Superior temporal gyrus (tissue), 1 donor: ENCODE results near the gene DLG1.
"Not testable (repeated sequence)": the region's sequence is repeated elsewhere in the genome, so short reads cannot be mapped to it uniquely, and the experiment has no call there.

Source experiments
- DNase-seq: peaks from one replicate; pipeline ENCODE4 v3.0.0-alpha.2; 2016; ENCODE audit errors: extremely low spot score

The DLG1 gene

DNA sequence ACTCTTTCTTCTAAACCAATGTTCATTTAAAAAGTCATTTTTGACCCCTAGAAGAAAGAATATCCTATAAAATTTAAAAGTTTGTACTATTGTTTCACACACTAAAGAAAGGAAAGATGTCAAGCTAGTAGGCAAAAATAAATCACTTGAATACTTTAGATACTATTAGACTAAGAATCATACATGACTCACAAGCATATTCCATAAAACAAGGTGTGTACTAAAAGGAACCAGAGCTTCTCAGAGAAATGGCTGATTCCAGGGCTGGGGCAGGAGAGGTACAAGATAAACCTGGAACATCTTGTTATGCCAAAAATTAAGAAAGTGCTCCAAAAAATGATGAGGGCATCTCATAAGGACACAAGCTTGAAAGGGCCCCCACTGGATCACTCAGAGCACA lies 8.7 kb downstream of the DLG1 start:
- DNase-seq, result no peak

DNA sequence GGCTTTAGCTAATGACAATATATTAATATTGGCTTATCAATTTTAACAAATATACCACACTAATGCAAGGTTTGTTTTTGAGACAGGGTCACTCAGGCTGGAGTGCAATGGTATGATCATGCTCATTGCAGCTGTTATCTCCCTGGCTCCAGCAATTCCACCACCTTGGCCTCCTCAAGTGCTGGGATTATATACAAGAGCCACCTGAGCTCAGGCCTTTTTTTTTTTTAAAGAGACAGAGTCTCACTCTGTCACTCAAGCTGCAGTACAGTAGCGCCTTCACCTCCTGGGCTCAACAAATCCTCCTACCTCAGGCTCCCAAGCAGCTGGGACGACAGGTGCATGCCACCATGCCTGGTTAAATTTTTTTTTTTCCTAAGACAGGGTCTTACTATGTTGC lies 11.7 kb downstream of the DLG1 start:
- DNase-seq, result no peak

DNA sequence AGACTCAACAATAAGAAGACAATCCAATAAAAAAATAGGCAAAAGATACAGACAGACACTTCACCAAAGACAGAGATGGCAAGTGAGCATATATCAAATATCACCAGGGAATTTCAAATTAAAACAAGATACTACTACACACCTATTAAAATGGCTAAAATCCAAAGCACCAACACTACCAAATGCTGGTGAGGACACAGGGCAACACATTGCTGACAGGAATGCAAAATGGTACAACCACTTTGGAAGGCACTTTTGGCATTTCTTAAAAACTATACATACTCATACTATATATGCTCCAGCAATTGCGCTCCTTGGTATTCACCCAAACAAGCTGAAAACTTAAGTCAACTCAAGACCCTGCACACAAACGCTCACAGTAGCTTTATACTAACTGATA lies 12.9 kb downstream of the DLG1 start:
- DNase-seq, result no peak

- no peak for DNase-seq
These were observed 15.4 kb downstream of the DLG1 start for GRCh38 chr3:197283045-197283444.

DNA sequence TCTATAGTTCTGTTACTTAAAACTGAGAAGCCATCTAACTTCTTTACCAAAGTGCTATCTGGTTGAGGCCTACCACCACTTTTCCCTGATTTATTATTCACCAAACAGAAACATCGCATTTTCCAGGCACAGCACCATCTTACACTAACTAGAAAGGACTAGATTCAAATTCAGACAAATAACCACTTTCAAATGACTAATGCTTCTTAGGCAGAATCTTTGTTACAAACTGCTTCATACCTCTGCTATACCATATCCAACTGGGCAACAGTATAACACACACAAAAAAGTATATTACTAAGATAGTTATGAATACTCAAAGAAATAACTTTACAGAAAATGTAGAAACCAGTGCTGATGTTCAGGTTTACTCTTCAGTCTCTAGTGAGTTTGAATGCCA lies 16.6 kb downstream of the DLG1 start:
- DNase-seq, result no peak

DNA sequence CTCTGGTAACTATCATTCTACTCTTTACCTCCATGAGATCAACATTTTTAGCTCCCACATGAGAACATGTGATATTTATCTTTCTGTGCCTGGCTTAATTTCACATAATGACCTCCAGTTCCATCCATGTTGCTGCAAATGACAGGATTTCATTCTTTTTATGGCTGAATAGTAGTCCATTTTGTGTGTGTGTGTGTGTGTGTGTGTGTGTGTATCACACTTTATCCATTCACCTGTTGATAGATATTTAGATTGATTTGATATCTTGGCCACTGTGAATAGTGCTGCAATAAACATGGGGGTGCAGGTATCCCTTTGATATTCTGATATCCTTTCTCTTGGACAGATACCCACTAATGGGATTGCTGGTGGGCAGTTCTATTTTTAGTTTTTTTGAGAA lies 18.3 kb downstream of the DLG1 start:
- no peak for DNase-seq

- no peak for DNase-seq
These were observed 19.5 kb downstream of the DLG1 start for GRCh38 chr3:197278933-197279332.

- not testable (repeated sequence) for DNase-seq
These were observed 21.6 kb downstream of the DLG1 start for GRCh38 chr3:197276808-197277207.

- no peak for DNase-seq
These were observed 27.7 kb downstream of the DLG1 start for GRCh38 chr3:197270558-197271317.

GRCh38 chr3:197269024-197269423 lies 29.4 kb downstream of the DLG1 start:
- no peak for DNase-seq

DNA sequence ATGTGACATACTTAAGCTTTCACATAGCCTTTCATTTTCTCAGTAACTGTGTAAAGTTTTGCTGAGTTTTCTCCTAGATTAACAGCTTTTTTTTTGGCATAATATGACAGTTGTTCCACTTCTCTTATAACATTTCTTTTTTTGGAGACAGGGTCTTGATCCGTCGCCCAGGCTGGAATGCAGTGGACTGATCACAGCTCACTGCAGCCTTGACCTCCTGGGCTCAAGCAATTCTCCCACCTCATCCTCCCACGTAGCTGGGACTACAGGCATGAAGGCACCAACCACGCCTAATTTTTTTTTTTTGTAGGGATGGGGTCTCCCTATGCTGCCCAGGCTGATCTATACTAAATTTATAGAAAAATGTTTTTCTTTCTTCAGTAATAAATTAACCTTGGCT lies 30.1 kb downstream of the DLG1 start:
- DNase-seq, result no peak

- no peak for DNase-seq
These were observed 32.1 kb downstream of the DLG1 start for GRCh38 chr3:197266331-197266730.

DNA sequence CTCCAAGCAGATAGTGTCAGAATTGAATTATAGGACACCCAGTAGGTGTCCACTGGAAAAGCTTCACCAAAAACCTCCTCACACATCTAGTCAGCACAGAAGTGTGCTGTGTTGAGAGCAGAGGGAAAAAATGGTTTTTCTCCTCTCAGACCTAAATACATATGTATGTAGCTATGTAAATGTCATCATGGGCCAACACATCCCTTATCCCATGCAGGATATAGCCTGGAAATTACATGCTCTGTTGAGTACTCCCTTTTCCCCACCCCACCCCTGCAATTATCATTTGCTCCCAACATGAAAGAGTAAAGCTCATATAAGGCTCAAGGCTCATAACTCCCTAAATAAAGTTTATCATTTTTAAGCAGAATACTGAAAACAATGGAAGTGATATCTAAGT lies 35.7 kb downstream of the DLG1 start:
- no peak for DNase-seq

- no peak for DNase-seq
These were observed 37.3 kb downstream of the DLG1 start for GRCh38 chr3:197261164-197261509.

DNA sequence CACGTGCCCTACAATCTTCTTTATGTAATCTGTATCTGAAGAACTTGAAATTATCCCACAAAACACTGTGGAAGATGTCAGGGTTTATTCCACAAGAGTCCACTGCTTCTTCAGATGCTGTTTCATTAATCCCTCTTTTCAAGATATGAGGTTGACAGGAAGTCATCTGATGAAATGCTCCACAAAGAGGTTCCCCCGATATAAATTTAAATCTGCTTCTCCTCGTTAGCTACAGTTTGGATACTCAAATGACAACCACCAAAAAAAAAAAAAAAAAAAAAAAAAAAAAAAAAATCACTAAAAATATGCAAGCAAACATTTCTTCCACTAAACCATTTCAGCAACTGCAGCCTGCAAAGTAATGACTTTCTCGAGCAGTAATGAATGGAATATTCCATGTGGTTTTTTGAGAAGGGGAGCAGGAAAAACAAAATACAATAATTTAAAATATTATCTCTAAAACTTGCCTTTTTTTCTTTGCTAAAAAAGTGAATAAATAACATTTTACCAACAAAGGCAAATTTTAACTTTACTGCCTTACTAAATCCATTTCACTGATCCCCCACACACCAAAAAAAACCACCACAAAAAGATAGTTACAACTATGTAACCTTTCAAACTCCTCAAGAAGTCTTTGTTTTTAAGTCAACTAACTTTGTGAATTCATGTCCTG lies 37.8 kb downstream of the DLG1 start:
- DNase-seq, result peak; percentile 44

- DNase-seq, result peak; percentile 44
These were observed 39.3 kb downstream of the DLG1 start for GRCh38 chr3:197259096-197259495.

DNA sequence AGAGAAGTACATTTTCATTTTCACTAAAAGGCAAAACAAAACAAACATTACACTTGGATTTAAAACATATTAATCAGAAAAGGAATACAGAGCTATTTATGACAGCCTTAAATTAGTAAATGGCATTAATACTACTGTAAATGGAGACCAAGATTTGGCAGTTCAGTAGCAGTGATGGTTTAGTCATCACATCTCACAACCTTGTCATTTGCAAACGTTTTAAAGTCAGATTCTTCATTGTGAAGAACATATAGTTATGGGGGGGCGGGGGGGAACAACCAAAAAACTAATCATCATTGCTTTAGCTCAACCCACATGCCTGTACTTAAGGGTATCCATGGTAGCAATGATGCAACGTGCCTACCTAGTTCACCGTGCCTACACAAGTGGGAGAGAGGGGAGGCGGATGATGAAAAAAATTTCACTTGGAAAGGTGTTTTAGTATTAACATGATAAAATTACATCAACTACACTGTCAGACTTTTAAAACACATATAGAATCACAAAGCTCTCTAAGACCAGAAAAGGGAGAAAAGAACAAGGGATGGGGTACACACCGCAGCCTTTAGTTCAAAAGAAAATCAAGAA lies 40.1 kb downstream of the DLG1 start:
- no peak for DNase-seq

DNA sequence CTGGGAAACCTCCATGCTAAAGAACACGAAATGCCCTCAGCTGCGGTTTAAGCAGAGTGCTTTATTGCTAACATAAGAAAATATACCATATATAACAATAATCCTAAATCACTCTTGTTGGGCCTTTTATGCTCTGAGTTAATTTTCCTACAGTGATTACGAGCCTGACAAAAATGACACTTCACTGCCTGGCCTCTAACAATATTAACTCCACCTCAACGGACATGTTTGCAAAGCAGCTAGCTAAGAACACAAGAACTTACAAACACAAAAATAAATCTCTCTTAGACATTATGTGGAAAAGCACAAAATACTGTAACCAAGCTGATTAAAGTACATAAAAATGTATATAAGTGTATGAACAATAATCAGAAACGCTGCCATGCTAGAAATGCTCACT lies 40.7 kb downstream of the DLG1 start:
- DNase-seq, result no peak

DNA sequence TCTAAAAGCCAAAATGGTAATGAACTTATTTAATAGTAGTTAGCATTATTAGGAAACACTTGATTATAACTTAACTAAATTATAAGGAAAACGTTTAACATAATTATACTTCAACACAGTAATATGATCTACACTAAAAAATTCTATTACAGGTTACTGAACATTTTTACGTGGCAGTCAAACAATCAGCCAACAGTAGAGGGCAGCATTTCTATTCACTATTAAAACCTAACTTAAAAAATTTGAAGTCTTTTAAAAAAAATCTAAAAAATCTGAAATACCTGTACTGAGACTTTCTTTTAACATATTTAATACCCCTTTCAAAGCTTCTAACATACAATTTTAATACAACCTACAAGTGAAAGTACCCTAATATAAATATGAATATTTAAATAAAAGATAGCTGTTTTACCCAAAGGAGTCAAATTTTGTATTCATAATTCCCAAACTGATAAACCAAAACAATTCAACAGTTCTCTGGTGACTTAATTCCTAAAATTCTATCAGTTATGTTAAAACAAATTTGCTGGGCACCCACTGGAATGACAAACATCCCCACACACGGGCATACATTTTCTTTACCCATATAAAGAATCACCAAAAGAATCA lies 41.5 kb downstream of the DLG1 start:
- peak; percentile 89 for DNase-seq

DNA sequence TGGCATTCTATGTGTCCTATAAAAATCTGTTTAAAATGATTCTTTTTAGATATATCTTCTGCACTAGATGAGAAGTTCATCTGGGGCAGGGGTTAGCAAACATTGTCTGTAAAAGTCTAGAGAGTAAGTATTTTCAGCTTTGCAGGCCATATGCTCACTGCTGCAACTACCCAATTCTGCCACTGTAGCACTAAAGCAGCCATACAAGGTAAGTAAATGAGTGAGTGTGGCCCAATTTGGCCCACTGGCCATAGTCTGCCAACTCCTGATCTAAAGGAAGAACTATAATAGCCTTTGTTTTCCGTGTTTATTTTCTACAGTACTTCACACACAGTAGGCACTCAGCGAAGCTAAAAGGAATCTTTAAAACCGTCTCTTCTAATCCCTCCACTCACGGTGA lies 42.3 kb downstream of the DLG1 start:
- DNase-seq, result no peak

GRCh38 chr3:197253238-197253947 lies 45.0 kb downstream of the DLG1 start:
- no peak for DNase-seq

- DNase-seq, result no peak
These were observed 48.9 kb downstream of the DLG1 start for GRCh38 chr3:197249542-197249941.
